Endothelial cell (in vitro differentiated cells): ENCODE results near the gene PALM2AKAP2. TPM values are rescaled to one million over a fixed set of nuclear protein-coding genes. Genes with fewer than 3 reads are reported as not detected.

ENCODE experiments used
- DNase-seq: peaks from one replicate; pipeline ENCODE4 v3.0.0; 2021; ENCODE audit warnings: low spot score
- H3K27ac Mint-ChIP-seq: one replicate; pipeline ENCODE4 v1.8.0; 2021; ENCODE audit warnings: mixed read lengths, inconsistent platforms; ENCODE audit not compliant: unreplicated experiment
- H3K27me3 Mint-ChIP-seq: one replicate; pipeline ENCODE4 v1.8.0; 2021; ENCODE audit warnings: mild to moderate bottlenecking, moderate library complexity, mixed read lengths, inconsistent platforms; ENCODE audit not compliant: unreplicated experiment
- H3K36me3 Mint-ChIP-seq: one replicate; pipeline ENCODE4 v1.8.0; 2021; ENCODE audit warnings: mild to moderate bottlenecking, low read depth, mixed read lengths, inconsistent platforms; ENCODE audit not compliant: unreplicated experiment
- H3K4me1 Mint-ChIP-seq: one replicate; pipeline ENCODE4 v1.8.0; 2021; ENCODE audit warnings: mild to moderate bottlenecking, mixed read lengths, inconsistent platforms; ENCODE audit not compliant: unreplicated experiment
- H3K4me3 Mint-ChIP-seq: one replicate; pipeline ENCODE4 v1.8.0; 2021; ENCODE audit warnings: mild to moderate bottlenecking, mixed read lengths, inconsistent platforms; ENCODE audit not compliant: unreplicated experiment
- H3K9me3 Mint-ChIP-seq: one replicate; pipeline ENCODE4 v1.8.0; 2021; ENCODE audit warnings: mixed read lengths, inconsistent platforms; ENCODE audit not compliant: unreplicated experiment
- CTCF ChIP-seq: fragments of 200-600 bp; sonication (generic); IDR thresholded peaks from one replicate; pipeline ENCODE4 v1.5.0; 2021; ENCODE audit warnings: antibody characterized with exemption; ENCODE audit not compliant: unreplicated experiment
- total RNA-seq: library from RNA; stranded (reverse); fragmentation: NEBNext Ultra II Directional; extraction: Animal tissue kit (Norgen Biotek cat#: 25700); gene quantifications from one replicate; pipeline ENCODE4 v1.2.1, GENCODE V29; 2021; ENCODE audit not compliant: unreplicated experiment

The PALM2AKAP2 gene
- total RNA-seq, 1 donor from 2014 or later, result 1.2 TPM

GRCh38 chr9:109737295-109737694 is 42.7 kb upstream of the PALM2AKAP2 start:
- Mint-ChIP-seq H3K4me1 (peaks cover 11% of the 10 kb centered on the region), H3K4me3 (no peak overlapping the region), H3K27ac (no peak overlapping the region), H3K9me3 (no peaks in the 10 kb centered on the region), H3K27me3 (peaks cover 2% of the 10 kb centered on the region), H3K36me3 (no peaks in the 10 kb centered on the region)
- no peak for TF ChIP-seq CTCF
- DNase-seq, result no peak

DNA sequence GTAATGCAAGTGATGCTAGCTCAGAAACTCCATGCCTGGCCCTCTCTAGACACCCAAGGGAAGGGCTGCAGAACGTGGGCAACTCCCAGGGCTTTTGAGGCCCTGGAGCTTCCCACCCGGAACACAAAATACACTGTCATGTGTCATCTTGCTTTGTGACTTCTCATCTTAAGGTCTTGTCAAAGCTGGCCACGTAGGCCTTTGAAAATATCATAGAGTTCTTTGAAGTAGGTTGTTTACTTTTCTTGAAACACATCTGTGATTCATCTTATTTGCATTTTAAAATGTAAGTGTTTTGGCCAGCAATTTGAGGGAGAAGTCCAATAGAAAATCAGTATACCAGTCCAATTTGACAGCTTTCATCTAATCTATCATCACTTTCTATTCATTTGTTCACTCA is 40.2 kb upstream of the PALM2AKAP2 start:
- H3K9me3 Mint-ChIP-seq, result no peaks in the 10 kb centered on the region
- H3K4me3 Mint-ChIP-seq, result no peak overlapping the region
- H3K27me3 Mint-ChIP-seq, result peaks cover under 1% of the 10 kb centered on the region
- no peak for TF ChIP-seq CTCF
- no peaks in the 10 kb centered on the region for H3K36me3 Mint-ChIP-seq
- H3K27ac Mint-ChIP-seq, result no peak overlapping the region
- no peaks in the 10 kb centered on the region for H3K4me1 Mint-ChIP-seq
- no peak for DNase-seq

DNA sequence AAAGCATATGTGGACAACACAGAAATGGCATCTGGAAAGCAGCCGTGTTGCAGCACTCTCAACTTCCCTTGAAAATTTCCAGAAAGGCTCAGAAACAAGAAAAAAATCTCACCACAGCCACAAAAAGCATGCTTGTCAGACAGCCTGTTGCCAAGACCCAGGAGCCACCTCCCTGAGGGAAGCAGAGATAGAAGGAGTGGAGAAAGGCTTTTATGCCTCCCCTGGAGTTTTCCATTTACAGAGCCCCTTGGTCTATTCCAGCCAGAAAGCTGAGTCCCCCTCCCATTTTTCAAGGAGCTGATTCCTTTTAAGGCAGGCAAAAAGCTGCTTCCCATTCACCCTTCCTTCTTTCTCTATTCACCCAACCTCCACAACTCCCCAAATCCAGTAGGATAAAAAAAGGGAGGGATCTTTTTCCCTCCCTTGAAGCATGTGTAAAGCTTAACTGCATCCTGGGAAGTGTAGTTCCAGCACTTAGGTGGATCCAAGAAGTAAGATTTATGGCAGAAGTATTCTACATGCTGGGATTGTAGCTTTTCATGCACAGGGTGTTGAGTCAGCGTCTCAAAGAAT is 37.1 kb upstream of the PALM2AKAP2 start:
- H3K4me1 Mint-ChIP-seq, result no peaks in the 10 kb centered on the region
- H3K36me3 Mint-ChIP-seq, result no peaks in the 10 kb centered on the region

GRCh38 chr9:109743696-109744095 is 36.3 kb upstream of the PALM2AKAP2 start:
- H3K36me3 Mint-ChIP-seq, result no peaks in the 10 kb centered on the region
- H3K4me1 Mint-ChIP-seq, result no peaks in the 10 kb centered on the region
- TF ChIP-seq CTCF, result no peak
- DNase-seq, result no peak
- H3K9me3 Mint-ChIP-seq, result no peaks in the 10 kb centered on the region
- no peak overlapping the region for H3K27ac Mint-ChIP-seq
- no peak overlapping the region for H3K4me3 Mint-ChIP-seq
- peaks cover 1% of the 10 kb centered on the region for H3K27me3 Mint-ChIP-seq

More for the DNA sequence above, 37.1 kb upstream of the PALM2AKAP2 start:
- no peak for DNase-seq
- H3K27me3 Mint-ChIP-seq, result peaks cover 1% of the 10 kb centered on the region
- H3K4me3 Mint-ChIP-seq, result no peak overlapping the region
- TF ChIP-seq CTCF, result no peak
- H3K27ac Mint-ChIP-seq, result no peak overlapping the region
- no peaks in the 10 kb centered on the region for H3K9me3 Mint-ChIP-seq

GRCh38 chr9:109745335-109746283 is 34.4 kb upstream of the PALM2AKAP2 start:
- H3K9me3 Mint-ChIP-seq, result no peaks in the 10 kb centered on the region
- H3K36me3 Mint-ChIP-seq, result no peaks in the 10 kb centered on the region
- no peak for DNase-seq
- H3K4me1 Mint-ChIP-seq, result peaks cover 4% of the 10 kb centered on the region
- no peak overlapping the region for H3K4me3 Mint-ChIP-seq
- H3K27me3 Mint-ChIP-seq, result peaks cover 1% of the 10 kb centered on the region
- no peak overlapping the region for H3K27ac Mint-ChIP-seq
- TF ChIP-seq CTCF, result no peak
